Osteoblast (primary cell): ENCODE data around the gene BAIAP2L1. TPM values are rescaled to one million over a fixed set of nuclear protein-coding genes. Genes with fewer than 3 reads are reported as not detected.

ENCODE experiments used
- DNase-seq: peaks from one replicate; pipeline ENCODE4 v3.0.0; 2011; ENCODE audit warnings: low spot score, mixed read lengths; ENCODE audit not compliant: insufficient read length; ENCODE audit errors: missing footprints
- H2AFZ ChIP-seq: 2 replicates; pipeline ENCODE4 v1.6.0; 2011; ENCODE audit warnings: mild to moderate bottlenecking, low read length
- H3K27ac ChIP-seq: 2 replicates; pipeline ENCODE4 v1.5.1; 2011; ENCODE audit warnings: mild to moderate bottlenecking, low read depth, low read length, moderate library complexity
- H3K27me3 ChIP-seq: 2 replicates; pipeline ENCODE4 v1.6.0; 2012; ENCODE audit warnings: mild to moderate bottlenecking, control low read depth, inconsistent platforms, low read length, moderate library complexity; ENCODE audit not compliant: insufficient read depth
- H3K36me3 ChIP-seq: 2 replicates; pipeline ENCODE4 v1.5.1; 2011; ENCODE audit warnings: mild to moderate bottlenecking, low read length, control low read depth, moderate library complexity; ENCODE audit not compliant: insufficient read depth
- H3K4me1 ChIP-seq: 2 replicates; pipeline ENCODE4 v1.5.1; 2011; ENCODE audit warnings: mild to moderate bottlenecking, low read length, control low read depth, moderate library complexity; ENCODE audit not compliant: insufficient read depth
- H3K4me2 ChIP-seq: 2 replicates; pipeline ENCODE4 v1.6.0; 2011; ENCODE audit warnings: mild to moderate bottlenecking, low read length; ENCODE audit not compliant: insufficient read depth
- H3K4me3 ChIP-seq: fragments of 200-600 bp; sonication (generic); 3 replicates; pipeline ENCODE4 v1.5.1; 2012; ENCODE audit warnings: mild to moderate bottlenecking, low read length, inconsistent platforms; ENCODE audit not compliant: insufficient read depth
- H3K79me2 ChIP-seq: 2 replicates; pipeline ENCODE4 v1.6.0; 2012; ENCODE audit warnings: mild to moderate bottlenecking, low read length, control low read depth, inconsistent platforms; ENCODE audit not compliant: insufficient read depth
- H3K9me3 ChIP-seq: 2 replicates; pipeline ENCODE4 v1.5.1; 2011; ENCODE audit warnings: low read depth, low read length, control low read depth
- H4K20me1 ChIP-seq: 2 replicates; pipeline ENCODE4 v1.6.0; 2012; ENCODE audit warnings: mild to moderate bottlenecking, low read length, control low read depth; ENCODE audit not compliant: insufficient read depth
- CTCF ChIP-seq: IDR thresholded peaks from 2 replicates; pipeline ENCODE4 v1.5.1; 2011; ENCODE audit warnings: mild to moderate bottlenecking, low read depth, low read length, moderate library complexity; ENCODE audit errors: extremely low read depth
- total RNA-seq: library from RNA; depleted of rRNA; stranded (reverse); fragments of >200 nt; gene quantifications from 2 replicates; pipeline ENCODE4 v1.2.3, GENCODE V29; 2012

Gene BAIAP2L1
- total RNA-seq, 1 donor = 10.5 TPM

GRCh38 chr7:98362517-98362916 lies 38.4 kb downstream of the BAIAP2L1 start:
- no peak for TF ChIP-seq CTCF
- H3K9me3 ChIP-seq = no peaks in the 10 kb centered on the region
- H3K79me2 ChIP-seq = no peaks in the 10 kb centered on the region
- DNase-seq = no peak
- no peaks in the 10 kb centered on the region for H4K20me1 ChIP-seq
- no peak overlapping the region for H2AFZ ChIP-seq
- H3K27me3 ChIP-seq = no peaks in the 10 kb centered on the region
- H3K4me1 ChIP-seq = peaks cover 17% of the 10 kb centered on the region
- H3K4me2 ChIP-seq = no peak overlapping the region
- no peak overlapping the region for H3K4me3 ChIP-seq
- no peak overlapping the region for H3K27ac ChIP-seq
- H3K36me3 ChIP-seq = no peaks in the 10 kb centered on the region

GRCh38 chr7:98360221-98361130 lies 40.4 kb downstream of the BAIAP2L1 start:
- TF ChIP-seq CTCF = no peak
- no peak overlapping the region for H3K4me2 ChIP-seq
- no peak overlapping the region for H3K27ac ChIP-seq
- no peak overlapping the region for H2AFZ ChIP-seq
- no peaks in the 10 kb centered on the region for H3K27me3 ChIP-seq
- no peaks in the 10 kb centered on the region for H3K79me2 ChIP-seq
- no peaks in the 10 kb centered on the region for H4K20me1 ChIP-seq
- H3K4me3 ChIP-seq = no peak overlapping the region
- H3K36me3 ChIP-seq = no peaks in the 10 kb centered on the region
- H3K4me1 ChIP-seq = peaks cover 19% of the 10 kb centered on the region
- DNase-seq = no peak
- H3K9me3 ChIP-seq = no peaks in the 10 kb centered on the region

GRCh38 chr7:98359395-98359794 lies 41.5 kb downstream of the BAIAP2L1 start:
- Histone ChIP-seq H3K4me3 (no peak overlapping the region), H3K27ac (no peak overlapping the region), H4K20me1 (no peaks in the 10 kb centered on the region), H3K27me3 (no peaks in the 10 kb centered on the region), H2AFZ (no peak overlapping the region), H3K36me3 (no peaks in the 10 kb centered on the region), H3K4me1 (peaks cover 29% of the 10 kb centered on the region), H3K79me2 (no peaks in the 10 kb centered on the region), H3K4me2 (no peak overlapping the region), H3K9me3 (no peaks in the 10 kb centered on the region)
- DNase-seq = no peak
- no peak for TF ChIP-seq CTCF

- no peaks in the 10 kb centered on the region for H3K36me3 ChIP-seq
- H3K4me3 ChIP-seq = no peak overlapping the region
- peaks cover 36% of the 10 kb centered on the region for H3K4me1 ChIP-seq
- H3K27me3 ChIP-seq = no peaks in the 10 kb centered on the region
- H2AFZ ChIP-seq = no peak overlapping the region
- H3K4me2 ChIP-seq = no peak overlapping the region
- H3K79me2 ChIP-seq = no peaks in the 10 kb centered on the region
- H3K9me3 ChIP-seq = no peaks in the 10 kb centered on the region
- TF ChIP-seq CTCF = no peak
- no peaks in the 10 kb centered on the region for H4K20me1 ChIP-seq
- DNase-seq = no peak
- no peak overlapping the region for H3K27ac ChIP-seq
Observed at GRCh38 chr7:98358706-98359105, 42.2 kb downstream of the BAIAP2L1 start.
